Ovary (tissue), 9 donors: Measurements from ENCODE around the gene TSC22D4. TPM values are rescaled to one million over a fixed set of nuclear protein-coding genes. Genes with fewer than 3 reads are reported as not detected.

Experiments used
- DNase-seq, 5 donors: peaks; one replicate each; pipeline ENCODE4 v3.0.0-alpha.2; 2019 to 2020
- H3K27ac ChIP-seq, 2 donors: fragments of 200-600 bp; one replicate each; pipeline versions ENCODE4 v1.5.1 to v1.8.0; 2019 to 2022
- H3K27me3 ChIP-seq: fragments of 200-600 bp; one replicate; pipeline ENCODE4 v1.8.0; 2022
- H3K36me3 ChIP-seq: fragments of 200-600 bp; sonication (generic); one replicate; pipeline ENCODE4 v1.5.1; 2019
- H3K4me1 ChIP-seq: one replicate; pipeline ENCODE4 v1.8.1; 2013; ENCODE audit warnings: mild to moderate bottlenecking, moderate library complexity; ENCODE audit not compliant: insufficient read depth
- H3K4me3 ChIP-seq: fragments of 200-600 bp; sonication (generic); one replicate; pipeline ENCODE4 v1.5.1; 2017
- H3K9me3 ChIP-seq, 2 donors: fragments of 200-600 bp in 1 of 2; sonication (generic) in 1 of 2; one replicate each; pipeline versions ENCODE4 v1.5.1 to v1.8.1; 2013 to 2019; ENCODE audit warnings: mild to moderate bottlenecking in 1 of 2, moderate library complexity in 1 of 2
- EP300 ChIP-seq: sonication (generic); formaldehyde crosslinking; IDR thresholded peaks from one replicate; pipeline ENCODE4 v1.6.1; 2017; ENCODE audit warnings: antibody characterized with exemption
- POLR2A ChIP-seq: fragments of 450-650 bp; IDR thresholded peaks from one replicate; pipeline ENCODE4 v1.6.1; 2017; ENCODE audit warnings: antibody characterized with exemption, mild to moderate bottlenecking, moderate library complexity
- WGBS, 3 donors: extraction: QIAGEN DNeasy Blood & Tissue Kit in 1 of 3; methylation state at CpG; one replicate each; pipeline versions ENCODE4 v1.1.5 to v1.1.7; 2013 to 2017; 5-methylcytosine and 5-hydroxymethylcytosine counted together
- intact Hi-C, 4 donors: fragments of 100-400 bp; cut with DNase I; formaldehyde crosslinking; loops; one replicate each; pipeline versions ENCODE4 v1.11.0 to v1.15.1; 2022 to 2023
- polyA plus RNA-seq, 2 donors: library from polyadenylated mRNA; stranded (reverse); fragments of 200-250 nt in 1 of 2; fragments of 350-450 nt in 1 of 2; fragmentation: Illumina TruSeq in 1 of 2; extraction: RNeasy Lipid Tissue Mini Kit (QIAGEN cat#74804) in 1 of 2; gene quantifications; one replicate each; pipeline ENCODE4 v1.2.3, GENCODE V29; 2013 to 2014
- total RNA-seq, 7 donors: library from RNA; depleted of rRNA in 2 of 7; stranded (reverse); fragments of >200 nt in 2 of 7; fragmentation: NEBNext Ultra II Directional in 3 of 7; extraction: Animal tissue kit (Norgen Biotek cat#: 25700) in 3 of 7; gene quantifications; one replicate each; pipeline versions ENCODE4 v1.1.0 to v1.2.4, GENCODE V29; 2016 to 2023
- TF ChIP-seq, protein P1 (sequence below), 3 donors: fragments of 450-650 bp in 2 of 3; fragments of 200-600 bp in 1 of 3; IDR thresholded peaks; one replicate each; pipeline versions ENCODE4 v1.5.1 to v1.8.0; 2016 to 2022; ENCODE audit warnings: antibody characterized with exemption in 3 of 3, mild to moderate bottlenecking in 1 of 3
- donor health status: DM: no; HTN: no; CAD: no; lungs with moderate emphysema.
- donor health status: DM: no; HTN: no; CAD: no.
- donor health status: Bipolar disorder and iron deficiency.
- donor health status: DM: yes; HTN: yes; CAD: no.
- donor health status: DM: no; HTN: no; CAD: no.
- donor health status: DM: yes; HTN: yes; CAD: no.

Gene TSC22D4
- total and polyA plus RNA-seq, 9 donors: 6.5 to 57.3 (median 40.4) TPM

GRCh38 chr7:100438172-100438571 is 40.8 kb downstream of the TSC22D4 start:
- Histone ChIP-seq H3K4me3 (no peak overlapping the region), H3K4me1 (peaks cover 12% of the 10 kb centered on the region), H3K9me3 (no peaks in the 10 kb centered on the region), H3K36me3 (no peaks in the 10 kb centered on the region), H3K27me3 (no peaks in the 10 kb centered on the region), H3K27ac (no peak overlapping the region)
- TF ChIP-seq POLR2A (no peak), EP300 (no peak)
- TF ChIP-seq, protein P1, sequence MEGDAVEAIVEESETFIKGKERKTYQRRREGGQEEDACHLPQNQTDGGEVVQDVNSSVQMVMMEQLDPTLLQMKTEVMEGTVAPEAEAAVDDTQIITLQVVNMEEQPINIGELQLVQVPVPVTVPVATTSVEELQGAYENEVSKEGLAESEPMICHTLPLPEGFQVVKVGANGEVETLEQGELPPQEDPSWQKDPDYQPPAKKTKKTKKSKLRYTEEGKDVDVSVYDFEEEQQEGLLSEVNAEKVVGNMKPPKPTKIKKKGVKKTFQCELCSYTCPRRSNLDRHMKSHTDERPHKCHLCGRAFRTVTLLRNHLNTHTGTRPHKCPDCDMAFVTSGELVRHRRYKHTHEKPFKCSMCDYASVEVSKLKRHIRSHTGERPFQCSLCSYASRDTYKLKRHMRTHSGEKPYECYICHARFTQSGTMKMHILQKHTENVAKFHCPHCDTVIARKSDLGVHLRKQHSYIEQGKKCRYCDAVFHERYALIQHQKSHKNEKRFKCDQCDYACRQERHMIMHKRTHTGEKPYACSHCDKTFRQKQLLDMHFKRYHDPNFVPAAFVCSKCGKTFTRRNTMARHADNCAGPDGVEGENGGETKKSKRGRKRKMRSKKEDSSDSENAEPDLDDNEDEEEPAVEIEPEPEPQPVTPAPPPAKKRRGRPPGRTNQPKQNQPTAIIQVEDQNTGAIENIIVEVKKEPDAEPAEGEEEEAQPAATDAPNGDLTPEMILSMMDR (IDR thresholded peaks at IDR 0.05): no peak
- WGBS, 3 donors: 59 to 60% (median 60%) methylated on average over 2 of the region's 2 CpGs
- no peak for DNase-seq
- intact Hi-C loops: no loop called here

DNA sequence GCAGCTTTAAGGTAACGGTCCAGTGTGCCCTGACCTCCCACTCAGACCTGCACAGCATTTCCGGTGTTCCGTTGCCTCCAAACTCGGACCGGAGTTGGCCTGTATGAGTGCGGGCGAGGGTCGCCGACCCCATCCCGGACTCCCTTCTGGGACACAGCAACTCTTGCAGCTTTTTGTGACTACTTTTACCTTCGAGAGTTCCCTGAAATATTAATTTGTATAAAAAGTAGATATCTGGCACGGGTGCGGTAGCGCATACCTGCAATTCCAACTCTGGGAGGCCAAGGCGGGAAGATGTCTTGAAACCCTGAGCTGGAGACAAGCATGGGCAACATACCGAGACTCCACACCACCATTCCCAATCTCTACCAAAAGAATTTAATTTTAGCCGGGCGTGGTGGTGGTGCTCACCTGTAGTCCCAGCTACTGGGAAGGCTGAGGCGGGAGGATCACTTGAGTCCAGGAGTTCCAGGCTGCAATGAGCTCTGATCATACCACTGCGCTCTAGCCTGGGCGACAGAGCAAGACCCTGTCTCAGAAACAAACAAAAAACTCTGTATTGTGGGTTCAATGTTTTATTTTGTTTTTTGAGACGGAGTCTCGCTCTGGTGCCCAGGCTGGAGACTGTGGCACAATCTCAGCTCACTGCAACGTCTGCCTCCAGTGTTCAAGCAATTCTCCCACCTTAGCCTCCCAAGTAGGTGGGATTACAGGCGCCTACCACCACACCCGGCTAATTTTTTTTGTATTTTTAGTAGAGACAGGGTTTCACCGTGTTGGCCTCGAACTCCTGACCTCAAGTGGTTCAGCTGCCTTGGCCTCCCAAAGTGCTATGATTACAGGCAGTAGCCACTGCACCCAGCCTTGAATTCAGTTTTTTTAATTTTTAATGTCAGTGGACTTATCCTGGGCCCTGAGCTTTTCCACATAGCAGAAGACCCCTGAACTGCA is 41.6 kb downstream of the TSC22D4 start:
- Histone ChIP-seq H3K4me3 (no peak overlapping the region), H3K27me3 (no peaks in the 10 kb centered on the region), H3K4me1 (peaks cover 12% of the 10 kb centered on the region), H3K27ac (peak overlapping the region in 1 of 2 donors; percentile 89), H3K9me3 (no peaks in the 10 kb centered on the region), H3K36me3 (no peaks in the 10 kb centered on the region)
- 83 to 90% (median 84%) methylated on average over 28 of the region's 28 CpGs for WGBS, 3 donors
- intact Hi-C loops: no loop called here
- TF ChIP-seq POLR2A: no peak
- TF ChIP-seq, protein P1 (IDR thresholded peaks at IDR 0.05): no peak
- no peak for TF ChIP-seq EP300
- DNase-seq: peak; percentile 44 to 67 (median 62)

- peak overlapping the region; percentile 88 to 89 for H3K27ac ChIP-seq
- TF ChIP-seq POLR2A (no peak), EP300 (no peak)
- TF ChIP-seq, protein P1 (IDR thresholded peaks at IDR 0.05): no peak
- intact Hi-C loops: no loop called here
- H3K27me3 ChIP-seq: no peaks in the 10 kb centered on the region
- 2 to 3% (median 2%) methylated on average over 59 to 81 of the region's 81 CpGs for WGBS, 3 donors
- DNase-seq: peak; percentile 35 to 69 (median 59)
- peaks cover 23% of the 10 kb centered on the region for H3K4me1 ChIP-seq
- no peaks in the 10 kb centered on the region for H3K9me3 ChIP-seq
- H3K36me3 ChIP-seq: no peaks in the 10 kb centered on the region
- peak overlapping the region; percentile 74 for H3K4me3 ChIP-seq
These were observed 43.4 kb downstream of the TSC22D4 start for GRCh38 chr7:100435401-100436304.
